ENCODE measurements around the gene C10orf62. TPM values are rescaled to one million over a fixed set of nuclear protein-coding genes. Genes with fewer than 3 reads are reported as not detected.

Gene C10orf62
- total RNA-seq, 4 donors from 2014 or later, result 0.46 TPM; not detected in 3

GRCh38 chr10:97593421-97593820 is 3.9 kb downstream of the C10orf62 start:
- Histone ChIP-seq H3K4me3 (no peak overlapping the region), H3K9me3 (no peaks in the 10 kb centered on the region), H3K27ac (replicated peaks in 1 of 4) (peak overlapping the region; percentile 68 to 93 (median 93)), H3K27me3 (no peaks in the 10 kb centered on the region), H3K4me1 (peaks cover 32 to 57% (median 47%) of the 10 kb centered on the region in 4 donors), H3K36me3 (no peaks in the 10 kb centered on the region)
- intact Hi-C loops (cut with DNase I), result no loop called here
- no peak for DNase-seq (ENCODE audit: extremely low spot score)
- TF ChIP-seq POLR2AphosphoS5 (IDR thresholded peaks at IDR 0.05), result peak in 1 of 2 donors; percentile 37
- no peak for TF ChIP-seq EP300 (IDR thresholded peaks at IDR 0.05)
- TF ChIP-seq POLR2A (IDR thresholded peaks at IDR 0.05; ENCODE audit: low read depth), result no peak
- TF ChIP-seq CTCF (IDR thresholded peaks at IDR 0.05), result no peak
- WGBS, result 41% methylated on average over 4 of the region's 4 CpGs

DNA sequence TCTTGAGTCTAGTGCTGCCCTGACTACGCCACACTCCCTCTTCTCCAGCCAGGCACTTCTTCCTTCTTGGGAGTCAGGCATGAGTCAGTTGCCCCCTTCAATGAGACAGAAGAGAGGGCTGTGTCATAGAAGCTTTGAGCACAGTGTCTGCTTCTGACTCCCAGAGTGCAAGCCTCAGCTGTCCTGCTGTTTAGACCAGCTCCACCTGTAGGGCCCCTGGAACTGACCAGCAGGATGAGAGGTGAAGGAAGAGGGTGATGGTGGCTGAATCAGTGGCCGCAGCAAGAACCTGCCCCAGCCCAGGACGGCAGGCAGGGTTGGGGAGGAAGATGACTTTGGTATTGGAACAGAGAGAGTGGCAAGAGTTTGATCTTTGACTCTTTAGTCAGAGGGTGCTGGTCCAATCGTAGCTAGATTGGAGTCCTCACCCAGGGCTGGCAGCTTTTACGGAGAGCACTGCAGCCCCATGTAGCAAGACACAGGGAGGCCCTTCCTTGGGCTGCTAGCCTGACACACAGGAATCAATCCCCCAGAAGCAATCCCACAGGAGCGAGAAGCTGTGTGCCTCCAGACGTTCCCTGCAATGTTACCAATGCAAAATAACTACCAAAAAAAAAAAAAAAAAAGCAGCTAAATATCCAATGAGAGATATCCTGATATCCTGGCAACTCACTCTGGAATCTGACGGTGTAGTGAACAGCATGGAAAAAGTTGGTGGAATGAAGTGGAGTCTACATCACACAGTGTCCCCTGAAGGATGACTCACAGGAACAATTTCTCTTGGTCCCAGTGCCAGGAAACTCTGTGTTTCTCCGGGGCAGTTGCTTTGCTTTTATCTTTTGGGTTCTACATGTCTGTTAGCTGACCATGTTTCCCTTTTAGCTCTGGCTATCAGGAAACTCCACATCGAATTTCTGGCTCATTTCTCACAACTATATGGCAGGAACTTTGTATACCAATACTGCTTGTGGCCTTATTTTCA is 6.9 kb downstream of the C10orf62 start:
- H3K27me3 ChIP-seq, result no peaks in the 10 kb centered on the region
- peaks cover 32 to 57% (median 47%) of the 10 kb centered on the region in 4 donors for H3K4me1 ChIP-seq
- intact Hi-C loops (cut with DNase I), result no loop called here
- WGBS, result 27% methylated on average over 10 of the region's 10 CpGs
- H3K9me3 ChIP-seq, result no peaks in the 10 kb centered on the region
- peak; percentile 84 to 91 for TF ChIP-seq POLR2AphosphoS5 (IDR thresholded peaks at IDR 0.05)
- peak; percentile 65 for TF ChIP-seq EP300 (IDR thresholded peaks at IDR 0.05)
- TF ChIP-seq POLR2A (IDR thresholded peaks at IDR 0.05; ENCODE audit: low read depth), result no peak
- no peak for TF ChIP-seq CTCF (IDR thresholded peaks at IDR 0.05)
- H3K27ac ChIP-seq (replicated peaks in 1 of 4), result peak overlapping the region; percentile 86 to 93 (median 93)
- DNase-seq (ENCODE audit: extremely low spot score), result no peak
- H3K36me3 ChIP-seq, result no peaks in the 10 kb centered on the region
- H3K4me3 ChIP-seq, result no peak overlapping the region

DNA sequence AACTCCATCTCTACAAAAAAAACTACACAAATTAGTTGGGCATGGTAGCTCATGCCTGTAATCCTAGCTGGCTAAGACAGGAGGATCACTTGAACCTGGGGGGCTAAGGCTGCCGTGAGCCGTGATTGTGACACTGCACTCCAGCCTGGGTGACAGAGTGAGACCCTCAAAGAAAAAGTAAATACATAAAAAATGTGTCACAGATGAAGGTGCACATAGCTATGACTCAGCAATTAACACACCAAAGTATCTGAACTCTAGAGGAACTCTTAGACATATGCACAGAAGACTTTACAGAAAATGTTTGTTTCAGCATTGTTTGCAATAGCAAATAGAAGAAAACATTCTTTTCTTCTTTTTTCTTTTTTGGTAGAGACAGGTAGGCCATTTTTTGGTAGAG is 8.3 kb downstream of the C10orf62 start:
- Histone ChIP-seq H3K4me1 (peaks cover 32 to 54% (median 46%) of the 10 kb centered on the region in 4 donors), H3K36me3 (no peaks in the 10 kb centered on the region), H3K27ac (replicated peaks in 1 of 4) (peak overlapping the region; percentile 86 to 93 (median 93)), H3K27me3 (no peaks in the 10 kb centered on the region), H3K9me3 (no peaks in the 10 kb centered on the region), H3K4me3 (no peak overlapping the region)
- TF ChIP-seq CTCF (IDR thresholded peaks at IDR 0.05) (no peak), POLR2AphosphoS5 (IDR thresholded peaks at IDR 0.05) (no peak), POLR2A (IDR thresholded peaks at IDR 0.05; ENCODE audit: low read depth) (no peak), EP300 (IDR thresholded peaks at IDR 0.05) (no peak)
- intact Hi-C loops (cut with DNase I), result no loop called here
- DNase-seq (ENCODE audit: extremely low spot score), result no peak
- WGBS, result 96% methylated on average over 2 of the region's 2 CpGs

DNA sequence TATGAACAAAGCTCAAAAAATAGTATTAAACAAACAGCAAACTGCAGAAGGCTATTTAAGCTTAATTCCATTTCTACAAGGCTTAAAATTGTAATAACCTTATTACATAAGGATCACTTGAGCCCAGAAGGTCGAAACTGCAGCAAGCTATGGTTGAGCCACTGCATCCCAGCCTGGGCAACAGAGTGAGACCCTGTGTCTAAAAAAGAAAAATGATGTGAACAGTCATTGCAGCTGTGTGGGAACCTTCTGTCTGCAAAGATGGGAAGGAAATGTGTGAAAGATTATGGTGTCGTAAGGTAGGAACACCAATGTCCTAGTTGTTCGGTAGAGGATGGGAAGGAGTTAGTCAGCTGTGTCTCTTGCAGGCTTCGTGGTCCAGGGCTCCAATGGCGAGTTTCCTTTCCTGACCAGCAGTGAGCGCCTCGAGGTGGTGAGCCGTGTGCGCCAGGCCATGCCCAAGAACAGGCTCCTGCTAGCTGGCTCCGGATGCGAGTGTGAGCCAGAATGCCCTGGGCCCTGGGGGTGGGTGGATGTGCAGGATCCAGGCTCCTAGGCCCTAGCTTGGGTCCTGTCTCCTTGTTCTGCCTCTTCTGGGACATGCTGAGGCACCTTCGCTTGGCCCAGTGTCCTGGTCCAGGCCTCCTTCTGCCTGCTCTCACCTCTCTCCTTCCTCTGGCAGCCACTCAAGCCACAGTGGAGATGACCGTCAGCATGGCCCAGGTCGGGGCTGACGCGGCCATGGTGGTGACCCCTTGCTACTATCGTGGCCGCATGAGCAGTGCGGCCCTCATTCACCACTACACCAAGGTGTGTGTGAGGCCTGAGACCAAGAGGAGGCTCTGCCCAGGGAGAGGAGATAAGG is 9.1 kb downstream of the C10orf62 start:
- Histone ChIP-seq H3K4me3 (no peak overlapping the region), H3K9me3 (no peaks in the 10 kb centered on the region), H3K27me3 (no peaks in the 10 kb centered on the region), H3K4me1 (peaks cover 30 to 45% (median 37%) of the 10 kb centered on the region in 4 donors), H3K27ac (replicated peaks in 1 of 4) (peak overlapping the region in 3 of 4 donors; percentile 93), H3K36me3 (no peaks in the 10 kb centered on the region)
- WGBS, result 82% methylated on average over 19 of the region's 19 CpGs
- intact Hi-C loops (cut with DNase I), result no loop called here
- DNase-seq (ENCODE audit: extremely low spot score), result no peak
- no peak for TF ChIP-seq CTCF (IDR thresholded peaks at IDR 0.05)
- TF ChIP-seq EP300 (IDR thresholded peaks at IDR 0.05), result no peak
